Fibroblast of the aortic adventitia (primary cell): ENCODE measurements around the gene BCAS3. TPM values are rescaled to one million over a fixed set of nuclear protein-coding genes. Genes with fewer than 3 reads are reported as not detected.
A peak's percentile ranks its signal among the peaks of the same experiment; 100 is the strongest.

Experiments
- DNase-seq: peaks from one replicate; pipeline ENCODE4 v3.0.0-alpha.2; 2010; ENCODE audit warnings: low read depth
- H3K4me3 ChIP-seq: 2 replicates; pipeline ENCODE4 v1.5.1; 2011; ENCODE audit warnings: low read depth, mild to moderate bottlenecking, control low read depth, low read length, moderate library complexity
- total RNA-seq: library from RNA; depleted of rRNA; stranded (reverse); fragments of >200 nt; gene quantifications from 2 replicates; pipeline ENCODE4 v1.2.3, GENCODE V29; 2012; ENCODE audit warnings: low replicate concordance
- TF ChIP-seq, protein P1 (sequence below): IDR thresholded peaks from 2 replicates; pipeline ENCODE4 v1.5.1; 2011; ENCODE audit warnings: mild to moderate bottlenecking, low read length, control low read depth, inconsistent platforms; ENCODE audit not compliant: insufficient read depth

BCAS3 gene
- total RNA-seq, 1 donor = 29.6 TPM

DNA sequence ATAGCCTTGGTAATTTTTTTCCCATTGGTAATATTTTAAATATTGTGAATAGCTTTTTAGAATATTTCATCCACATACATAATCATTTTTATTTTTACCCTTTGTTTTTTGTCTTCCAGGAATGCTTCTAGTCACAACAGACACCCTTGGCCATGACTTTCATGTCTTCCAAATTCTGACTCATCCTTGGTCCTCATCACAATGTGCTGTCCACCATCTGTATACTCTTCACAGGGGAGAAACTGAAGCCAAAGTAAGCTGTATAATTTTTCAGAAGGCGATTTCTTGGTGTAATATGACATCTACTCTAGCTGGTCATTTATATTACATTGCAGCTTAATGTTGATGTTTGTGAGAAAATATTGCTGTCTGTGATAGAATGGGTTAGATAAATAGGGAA lies 269.4 kb downstream of the BCAS3 start:
- TF ChIP-seq, protein P1, sequence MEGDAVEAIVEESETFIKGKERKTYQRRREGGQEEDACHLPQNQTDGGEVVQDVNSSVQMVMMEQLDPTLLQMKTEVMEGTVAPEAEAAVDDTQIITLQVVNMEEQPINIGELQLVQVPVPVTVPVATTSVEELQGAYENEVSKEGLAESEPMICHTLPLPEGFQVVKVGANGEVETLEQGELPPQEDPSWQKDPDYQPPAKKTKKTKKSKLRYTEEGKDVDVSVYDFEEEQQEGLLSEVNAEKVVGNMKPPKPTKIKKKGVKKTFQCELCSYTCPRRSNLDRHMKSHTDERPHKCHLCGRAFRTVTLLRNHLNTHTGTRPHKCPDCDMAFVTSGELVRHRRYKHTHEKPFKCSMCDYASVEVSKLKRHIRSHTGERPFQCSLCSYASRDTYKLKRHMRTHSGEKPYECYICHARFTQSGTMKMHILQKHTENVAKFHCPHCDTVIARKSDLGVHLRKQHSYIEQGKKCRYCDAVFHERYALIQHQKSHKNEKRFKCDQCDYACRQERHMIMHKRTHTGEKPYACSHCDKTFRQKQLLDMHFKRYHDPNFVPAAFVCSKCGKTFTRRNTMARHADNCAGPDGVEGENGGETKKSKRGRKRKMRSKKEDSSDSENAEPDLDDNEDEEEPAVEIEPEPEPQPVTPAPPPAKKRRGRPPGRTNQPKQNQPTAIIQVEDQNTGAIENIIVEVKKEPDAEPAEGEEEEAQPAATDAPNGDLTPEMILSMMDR = no peak
- no peak overlapping the region for H3K4me3 ChIP-seq
- DNase-seq = peak; percentile 24

DNA sequence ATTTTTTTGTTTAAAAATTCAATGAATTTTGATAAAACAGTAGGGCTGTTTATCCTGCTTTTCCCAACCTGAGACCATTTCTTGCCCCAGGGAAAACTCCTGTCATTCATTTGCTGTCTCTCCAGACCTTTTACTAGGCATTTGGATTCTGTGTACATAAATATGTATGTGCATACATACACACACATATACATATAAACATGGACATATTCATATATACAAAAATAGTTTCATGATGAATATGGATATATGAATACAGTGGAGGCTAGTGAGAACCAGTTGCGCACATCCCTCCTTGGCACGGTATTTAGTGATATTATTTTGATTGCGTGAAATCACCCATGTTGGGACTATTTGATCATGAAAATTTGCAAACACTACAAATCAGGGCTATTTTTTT lies 269.9 kb downstream of the BCAS3 start:
- H3K4me3 ChIP-seq = no peak overlapping the region
- TF ChIP-seq, protein P1 = no peak
- no peak for DNase-seq

DNA sequence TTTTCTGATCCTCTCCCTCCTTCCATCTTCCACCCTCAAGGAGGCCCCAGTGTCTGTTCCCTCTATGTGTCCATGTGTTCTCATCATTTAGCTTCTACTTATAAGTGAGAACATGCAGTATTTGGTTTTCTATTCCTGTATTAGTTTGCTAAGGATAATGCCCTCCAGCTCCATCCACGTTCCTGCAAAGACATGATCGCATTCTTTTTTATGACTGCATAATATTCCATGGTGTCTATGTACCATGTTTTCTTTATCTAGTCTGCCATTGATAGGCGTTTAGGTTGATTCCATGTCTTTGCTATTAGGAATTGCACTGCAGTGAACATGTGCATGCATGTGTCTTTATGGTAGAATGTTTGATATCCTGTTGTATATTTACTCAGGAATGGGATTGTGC lies 275.1 kb downstream of the BCAS3 start:
- TF ChIP-seq, protein P1 = no peak
- no peak for DNase-seq
- no peak overlapping the region for H3K4me3 ChIP-seq

DNA sequence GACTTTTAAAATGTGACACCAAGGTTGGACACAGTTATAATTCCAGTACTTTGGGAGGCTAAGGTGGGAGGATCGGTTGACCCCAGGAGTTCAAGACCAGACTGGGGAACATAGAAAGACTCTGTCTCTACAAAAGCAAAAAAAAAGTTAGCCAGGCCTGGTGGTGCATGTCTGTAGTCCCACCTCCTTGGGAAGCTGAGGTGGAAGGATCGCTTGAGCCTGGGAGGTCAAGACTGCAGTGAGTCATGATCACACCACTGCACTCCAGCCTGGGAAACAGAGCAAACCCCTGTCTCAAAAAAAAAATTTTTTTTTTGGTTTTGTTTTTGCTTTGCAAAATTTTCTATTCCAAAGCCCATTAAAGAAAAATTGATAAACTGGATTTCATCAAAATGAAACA lies 281.4 kb downstream of the BCAS3 start:
- no peak for DNase-seq
- TF ChIP-seq, protein P1 = no peak
- H3K4me3 ChIP-seq = no peak overlapping the region

DNA sequence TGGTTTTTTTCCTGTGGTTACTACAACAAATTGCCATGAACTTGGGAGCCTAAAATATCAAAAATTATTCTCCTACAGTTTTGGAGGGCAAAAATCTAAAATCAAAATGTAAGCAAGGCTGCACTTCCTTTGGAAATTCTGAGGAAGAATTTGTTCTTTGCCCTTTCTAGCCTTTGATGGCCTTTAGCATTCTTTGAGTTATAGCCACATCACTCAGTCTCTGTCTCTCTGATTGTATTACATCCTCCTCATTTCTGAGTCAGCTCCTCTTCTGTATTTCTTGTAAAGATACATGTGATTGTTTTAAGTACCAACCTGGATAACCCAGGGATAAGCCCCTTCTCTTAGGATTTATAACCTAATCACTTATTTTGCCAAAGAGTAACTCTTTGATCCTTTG lies 282.0 kb downstream of the BCAS3 start:
- no peak overlapping the region for H3K4me3 ChIP-seq
- no peak for DNase-seq
- TF ChIP-seq, protein P1 = no peak

DNA sequence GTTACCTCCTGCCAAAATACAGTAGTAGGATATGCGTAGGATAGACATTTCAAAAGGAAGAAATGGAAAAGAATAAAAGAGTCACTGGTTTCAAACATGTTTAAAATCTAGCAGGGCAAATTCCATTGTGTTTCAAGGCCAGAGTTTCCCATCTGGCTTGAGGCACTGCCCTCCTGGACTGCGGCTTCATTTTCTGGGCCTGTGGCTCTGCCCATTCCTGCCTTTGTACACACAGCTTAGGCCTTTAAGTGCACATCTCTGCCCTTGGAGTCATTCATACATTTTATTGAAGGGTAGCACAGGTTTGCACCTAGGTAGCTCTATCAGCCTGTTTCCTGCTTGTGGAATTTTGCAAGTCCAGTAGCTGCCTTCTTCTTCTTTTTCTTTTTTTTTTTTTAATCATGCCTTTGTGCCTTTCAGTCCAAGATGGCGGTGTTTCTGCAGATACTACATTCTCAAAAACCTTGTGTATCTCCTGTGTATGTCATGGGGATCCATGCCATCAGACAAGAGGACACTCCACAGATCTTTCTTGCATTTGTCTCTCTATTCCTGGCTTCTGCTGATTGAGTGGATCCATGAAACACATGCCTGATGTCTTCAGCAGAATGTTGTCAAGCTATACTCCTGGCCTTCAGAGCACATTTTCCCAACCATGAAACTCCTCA lies 282.9 kb downstream of the BCAS3 start:
- no peak for DNase-seq
- H3K4me3 ChIP-seq = no peak overlapping the region
- TF ChIP-seq, protein P1 = no peak

DNA sequence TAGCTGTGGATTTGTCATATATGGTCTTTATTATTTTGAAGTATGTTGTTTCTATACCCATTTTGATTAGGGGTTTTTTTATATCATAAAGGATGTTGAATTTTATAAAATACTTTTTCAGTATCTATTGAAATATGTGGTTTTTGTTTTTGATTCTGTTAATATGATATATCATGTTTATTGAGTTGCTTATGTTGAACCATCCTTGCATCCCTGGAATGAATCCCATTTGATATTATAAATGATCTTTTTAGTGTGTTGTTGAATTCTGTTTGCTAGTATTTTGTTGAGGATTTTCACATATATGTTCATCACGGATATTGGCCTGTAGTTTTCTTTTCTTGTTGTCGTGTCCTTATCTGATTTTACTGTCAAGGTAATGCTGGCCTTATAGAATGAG lies 286.5 kb downstream of the BCAS3 start:
- TF ChIP-seq, protein P1 = no peak
- DNase-seq = no peak
- H3K4me3 ChIP-seq = no peak overlapping the region
